ENCODE data around the gene RMND5B.

Gene RMND5B

DNA sequence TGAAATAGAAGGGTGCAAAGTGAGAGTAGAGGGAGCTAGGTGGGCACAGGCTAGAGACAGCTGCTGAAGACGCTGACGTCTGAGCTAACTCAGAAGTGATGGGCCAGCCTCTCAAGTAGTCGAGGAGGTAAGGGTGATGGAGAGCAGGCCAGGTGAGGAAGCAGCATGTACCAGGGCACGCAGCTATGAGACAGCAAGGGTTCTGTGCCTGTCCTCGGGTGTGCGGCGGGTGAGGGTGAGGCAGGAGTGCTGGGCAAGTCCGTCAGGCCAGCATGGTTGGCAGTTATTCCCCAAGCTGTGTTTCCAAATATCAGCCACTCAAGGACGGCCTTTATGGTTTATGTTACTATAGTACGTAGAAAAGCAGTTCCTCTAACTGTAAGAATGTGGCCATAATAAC lies 6.2 kb downstream of the RMND5B start:
- no peak for DNase-seq

DNA sequence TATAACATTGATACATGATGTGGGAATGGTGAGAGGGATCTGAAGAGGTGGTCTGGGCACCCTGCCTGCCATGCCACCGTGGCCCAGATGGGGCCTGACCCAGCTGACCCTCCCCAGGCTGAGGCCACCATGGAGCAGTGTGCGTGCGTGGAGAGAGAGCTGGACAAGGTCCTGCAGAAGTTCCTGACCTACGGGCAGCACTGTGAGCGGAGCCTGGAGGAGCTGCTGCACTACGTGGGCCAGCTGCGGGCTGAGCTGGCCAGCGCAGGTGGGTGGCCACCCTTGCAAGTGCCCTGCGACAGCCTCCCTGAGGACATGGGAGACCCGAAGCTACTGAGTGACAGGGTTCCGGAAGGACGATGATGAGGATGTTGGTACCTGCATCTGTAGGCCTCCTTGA lies 7.2 kb downstream of the RMND5B start:
- no peak for DNase-seq

DNA sequence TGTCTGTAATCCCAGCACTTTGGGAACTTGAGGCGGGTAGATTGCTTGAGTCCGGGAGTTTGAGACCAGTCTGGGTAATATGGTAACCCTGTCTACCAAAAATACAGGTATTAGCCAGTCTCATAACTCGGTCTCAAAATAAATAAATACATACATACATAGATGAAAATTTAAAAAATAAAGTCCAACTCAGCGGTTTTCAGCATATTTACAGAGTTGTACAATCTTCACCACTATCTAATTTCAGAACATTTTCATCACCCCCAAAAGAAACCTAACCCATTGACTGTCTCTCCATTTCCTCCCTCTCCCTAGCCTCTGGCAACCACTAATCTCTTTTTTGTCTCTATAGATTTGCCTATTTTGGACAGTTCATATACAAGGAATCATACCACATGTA lies 10.7 kb downstream of the RMND5B start:
- no peak for DNase-seq

DNA sequence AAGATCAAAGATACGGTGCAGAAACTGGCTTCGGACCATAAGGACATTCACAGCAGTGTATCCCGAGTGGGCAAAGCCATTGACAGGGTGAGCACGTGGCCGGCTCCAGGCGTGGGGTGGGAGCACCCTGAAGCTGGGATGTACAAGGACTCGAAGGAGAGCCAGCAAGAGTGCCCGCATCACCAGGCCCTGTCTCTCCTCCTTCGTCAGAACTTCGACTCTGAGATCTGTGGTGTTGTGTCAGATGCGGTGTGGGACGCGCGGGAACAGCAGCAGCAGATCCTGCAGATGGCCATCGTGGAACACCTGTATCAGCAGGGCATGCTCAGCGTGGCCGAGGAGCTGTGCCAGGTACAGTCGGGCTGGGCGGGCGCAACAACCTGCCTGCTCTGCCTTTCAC lies 11.8 kb downstream of the RMND5B start:
- DNase-seq: no peak

DNA sequence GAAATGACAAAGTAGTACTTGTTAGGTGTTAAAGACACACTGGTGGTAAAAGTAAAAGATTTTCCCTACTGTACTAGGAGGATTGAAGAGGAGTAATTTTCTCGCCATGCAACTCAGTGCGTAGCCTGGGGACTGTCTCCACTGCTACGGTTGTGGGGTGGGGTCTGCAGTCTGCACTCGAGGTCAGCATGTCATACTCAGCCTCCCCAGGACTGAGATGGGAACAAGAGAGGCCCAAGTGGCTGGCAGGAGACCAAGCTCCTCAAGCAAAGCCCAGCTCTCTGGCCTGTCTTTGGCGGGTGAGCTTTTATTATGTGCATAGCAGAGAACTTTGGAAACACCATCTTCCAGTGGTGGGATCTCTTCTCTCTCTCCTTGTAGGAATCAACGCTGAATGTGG lies 12.4 kb downstream of the RMND5B start:
- DNase-seq: no peak

DNA sequence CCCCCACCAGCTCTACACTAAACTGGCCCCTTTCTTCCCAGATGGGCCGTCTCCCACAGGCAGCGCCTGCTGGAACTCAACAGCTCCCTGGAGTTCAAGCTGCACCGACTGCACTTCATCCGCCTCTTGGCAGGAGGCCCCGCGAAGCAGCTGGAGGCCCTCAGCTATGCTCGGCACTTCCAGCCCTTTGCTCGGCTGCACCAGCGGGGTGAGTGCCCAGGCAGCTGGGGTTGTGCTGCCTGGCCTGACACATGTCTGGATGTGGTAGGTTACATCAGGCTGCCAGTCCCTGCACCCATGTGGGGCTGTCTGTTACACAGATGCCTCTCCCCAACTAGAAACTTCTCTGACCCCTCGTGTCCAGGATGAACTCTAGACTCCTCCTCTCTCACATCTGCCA lies 13.1 kb downstream of the RMND5B start:
- DNase-seq: no peak

DNA sequence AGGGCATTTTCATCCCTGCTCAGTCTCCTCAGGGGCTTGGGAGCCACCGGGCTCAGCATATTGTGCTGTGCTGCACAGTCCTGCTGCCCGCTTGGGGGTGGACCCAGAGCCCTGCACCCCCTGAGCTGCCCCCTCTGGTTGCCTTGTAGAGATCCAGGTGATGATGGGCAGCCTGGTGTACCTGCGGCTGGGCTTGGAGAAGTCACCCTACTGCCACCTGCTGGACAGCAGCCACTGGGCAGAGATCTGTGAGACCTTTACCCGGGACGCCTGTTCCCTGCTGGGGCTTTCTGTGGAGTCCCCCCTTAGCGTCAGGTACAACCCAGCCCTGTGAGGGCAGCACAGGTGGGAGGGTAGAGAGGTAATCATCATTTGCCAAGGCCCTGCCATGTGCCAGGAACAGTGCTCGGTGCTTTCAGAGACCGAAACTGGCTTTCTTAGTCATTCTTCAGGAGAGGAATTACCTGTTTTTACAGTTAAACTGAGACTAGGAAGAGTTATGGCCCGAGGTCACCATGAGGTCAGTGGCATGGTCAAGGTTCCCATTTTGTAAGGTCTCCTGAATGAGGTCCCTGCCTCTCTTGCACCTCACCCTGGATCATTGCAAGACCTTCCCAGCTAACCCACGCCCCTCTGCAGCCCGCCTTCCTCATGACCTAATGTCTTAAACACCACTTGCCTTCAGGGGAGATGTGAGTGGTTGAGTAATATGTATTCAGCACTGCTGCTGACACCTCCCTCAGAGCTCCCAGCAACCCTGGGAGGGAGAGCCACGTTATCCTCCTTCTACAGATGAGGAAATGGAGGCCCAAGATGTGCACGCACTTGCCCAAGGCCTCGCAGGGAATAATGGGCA lies 15.4 kb downstream of the RMND5B start:
- DNase-seq: peak; percentile 62

DNA sequence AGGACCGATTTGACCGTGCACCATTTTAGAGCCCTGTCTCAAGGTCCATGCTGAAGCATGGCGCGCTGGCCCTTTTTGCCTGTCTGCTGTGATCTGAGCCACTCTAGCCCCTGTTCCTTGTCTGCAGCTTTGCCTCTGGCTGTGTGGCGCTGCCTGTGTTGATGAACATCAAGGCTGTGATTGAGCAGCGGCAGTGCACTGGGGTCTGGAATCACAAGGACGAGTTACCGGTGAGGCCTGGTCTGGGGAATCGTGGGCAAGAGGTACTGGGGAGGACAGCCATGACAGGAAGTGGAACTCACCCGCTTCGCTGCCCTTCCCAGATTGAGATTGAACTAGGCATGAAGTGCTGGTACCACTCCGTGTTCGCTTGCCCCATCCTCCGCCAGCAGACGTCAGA lies 16.6 kb downstream of the RMND5B start:
- DNase-seq: no peak

DNA sequence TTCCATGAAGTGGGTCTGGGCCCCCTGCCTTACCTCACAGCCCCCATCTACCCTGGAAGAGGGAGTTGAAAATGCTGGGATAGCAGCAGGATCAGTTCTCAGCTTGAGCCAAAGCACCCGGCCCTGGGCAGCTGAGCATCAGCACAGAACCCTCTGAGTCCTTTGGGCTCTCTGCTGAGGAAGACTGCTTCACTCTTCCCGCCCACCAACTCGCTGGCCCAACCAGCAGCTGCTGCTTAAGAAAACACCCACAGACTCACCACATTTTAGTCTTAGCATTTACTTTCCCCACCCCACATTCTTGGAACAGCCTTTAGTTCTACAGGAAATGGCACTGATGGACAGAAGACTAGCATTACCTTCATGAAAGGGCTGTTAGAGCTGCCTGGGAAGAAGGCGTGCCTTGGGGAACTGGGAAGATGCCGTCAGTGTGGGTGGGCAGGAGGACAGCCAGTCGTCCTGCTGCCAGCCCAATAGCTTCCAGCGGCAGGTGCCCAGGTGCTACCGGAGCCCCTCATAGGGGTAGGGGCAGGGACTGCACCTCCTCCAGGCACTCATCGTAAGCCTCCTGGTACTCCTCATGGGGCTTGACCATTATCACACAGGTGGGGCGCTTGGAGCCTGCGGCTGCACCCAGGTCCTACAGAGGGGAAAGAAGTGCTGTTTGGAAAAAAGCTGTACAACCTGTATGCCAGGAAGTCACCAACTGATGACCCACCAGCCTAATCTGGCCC lies 18.6 kb downstream of the RMND5B start:
- no peak for DNase-seq

DNA sequence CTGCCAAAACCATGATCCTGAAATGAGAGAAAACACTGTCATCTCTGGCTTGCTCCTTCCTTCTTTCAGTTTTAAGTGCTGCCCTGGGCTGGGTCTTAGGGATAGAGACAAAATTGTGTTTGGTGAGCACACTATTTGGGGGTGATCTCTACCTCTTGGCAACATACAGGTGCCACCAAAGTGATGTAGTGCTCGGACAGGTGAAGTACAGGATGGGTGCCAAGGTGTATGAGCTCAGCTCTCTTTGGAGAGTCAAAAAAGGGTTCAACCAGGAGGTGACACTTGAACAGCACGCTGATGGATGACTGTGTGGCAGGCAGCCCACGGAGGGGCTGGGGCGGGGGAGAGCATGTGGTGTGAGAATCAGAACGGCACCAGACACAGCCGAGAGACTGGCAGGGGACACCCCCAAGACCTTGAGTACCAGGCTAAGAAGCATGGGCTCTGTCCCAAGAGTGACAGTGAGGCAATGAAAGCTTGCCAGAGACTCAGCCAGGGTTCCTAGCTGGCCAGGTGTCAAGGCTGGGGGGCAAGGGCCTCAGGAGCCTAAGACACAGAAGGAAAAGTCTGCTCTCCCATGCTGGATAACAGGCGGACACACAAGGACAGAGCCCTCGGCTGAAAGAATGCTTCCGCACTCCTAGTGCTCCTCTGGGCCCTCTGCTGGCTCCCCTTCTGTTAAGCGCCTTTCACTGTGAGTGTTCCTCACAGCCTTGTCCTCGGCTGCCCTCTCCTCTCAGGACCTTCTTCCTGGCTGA lies 20.3 kb downstream of the RMND5B start:
- DNase-seq: peak; percentile 33

DNA sequence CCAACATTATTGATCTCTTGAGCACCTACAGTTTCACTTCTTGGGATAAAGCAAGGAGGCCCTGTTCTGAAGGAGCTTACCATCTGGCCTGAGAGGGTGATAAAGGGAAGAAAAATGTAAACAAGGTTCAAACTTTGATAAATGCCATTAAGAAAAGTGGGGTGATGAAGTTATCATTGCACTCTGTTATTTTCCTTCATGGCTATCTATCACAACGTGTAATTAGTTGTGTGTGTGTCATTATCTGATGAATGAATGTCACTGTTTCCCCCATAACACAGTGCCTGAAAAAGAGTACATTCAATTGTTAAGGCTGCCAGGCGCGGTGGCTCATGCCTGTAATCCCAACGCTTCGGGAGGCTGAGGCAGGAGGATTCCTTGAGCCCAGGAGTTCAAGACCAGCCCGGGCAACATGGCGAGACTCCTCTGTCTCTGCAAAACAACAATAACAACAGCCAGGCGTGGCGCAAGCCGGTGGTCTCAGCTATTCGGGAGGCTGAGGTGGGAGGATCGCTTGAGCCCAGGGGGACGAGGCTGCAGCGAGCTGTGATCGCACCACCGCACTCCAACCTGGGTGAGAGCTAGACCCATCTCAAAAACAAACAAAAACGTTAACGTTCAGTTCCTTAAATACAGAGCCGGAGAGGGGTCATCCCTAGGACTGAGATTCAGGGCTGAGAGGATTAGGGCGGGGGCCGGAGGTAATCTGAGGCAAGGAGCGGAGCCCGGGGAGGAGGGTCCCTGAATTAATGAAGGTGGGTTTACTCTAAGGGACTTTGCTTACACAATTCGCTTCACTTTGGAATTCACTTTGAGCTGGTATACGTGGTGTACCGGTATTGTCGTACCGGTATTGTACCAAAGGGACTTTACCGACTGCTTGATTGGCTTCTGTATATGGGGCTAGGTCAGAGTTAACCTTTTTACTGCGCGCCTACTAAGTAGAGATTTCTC lies 22.0 kb downstream of the RMND5B start:
- no peak for DNase-seq

DNA sequence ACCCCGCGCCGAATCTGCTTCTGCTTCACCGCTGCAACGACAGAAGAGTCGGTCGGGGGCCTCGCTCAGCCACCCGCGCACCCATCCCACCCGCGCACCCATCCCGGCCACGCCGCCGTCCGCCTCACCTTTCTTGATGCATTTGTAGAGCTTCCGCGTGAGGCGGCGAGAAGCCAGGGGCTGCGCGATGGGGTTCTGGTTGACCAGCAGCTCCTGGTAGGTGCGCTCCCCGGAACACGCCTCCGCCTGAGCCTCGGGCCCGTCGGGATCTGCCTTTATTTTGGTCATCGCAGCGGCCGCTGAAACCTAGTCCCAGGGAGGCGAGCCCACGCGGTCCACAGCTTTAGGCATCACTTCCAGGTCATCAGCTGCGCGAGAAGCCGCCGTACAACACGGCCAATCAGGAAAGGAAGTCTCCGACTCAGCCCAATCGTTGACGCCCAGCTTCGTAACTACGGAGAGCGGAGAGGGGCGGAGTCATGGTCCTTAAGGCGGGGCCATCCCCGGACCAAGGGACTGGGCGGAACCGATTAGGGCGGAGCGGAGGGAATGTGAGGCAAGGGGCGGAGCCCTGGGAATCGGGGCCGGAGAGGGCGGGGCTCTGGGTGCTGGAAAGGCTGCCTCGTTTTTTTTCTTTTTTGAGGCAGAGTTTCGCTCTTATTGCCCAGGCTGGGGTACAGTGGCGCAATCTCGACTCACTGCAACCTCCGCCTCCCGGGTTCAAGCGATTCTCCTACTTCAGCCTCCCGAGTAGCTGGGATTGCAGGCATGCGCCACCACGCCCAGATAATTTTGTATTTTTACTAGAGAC lies 22.9 kb downstream of the RMND5B start, which contains the start of gene NHP2:
NHP2 (minus strand) TSS at position 356 of the 811 bp plus-strand sequence; CDS start at position 288, 68 bp downstream.
- peak; percentile 99 for DNase-seq

DNA sequence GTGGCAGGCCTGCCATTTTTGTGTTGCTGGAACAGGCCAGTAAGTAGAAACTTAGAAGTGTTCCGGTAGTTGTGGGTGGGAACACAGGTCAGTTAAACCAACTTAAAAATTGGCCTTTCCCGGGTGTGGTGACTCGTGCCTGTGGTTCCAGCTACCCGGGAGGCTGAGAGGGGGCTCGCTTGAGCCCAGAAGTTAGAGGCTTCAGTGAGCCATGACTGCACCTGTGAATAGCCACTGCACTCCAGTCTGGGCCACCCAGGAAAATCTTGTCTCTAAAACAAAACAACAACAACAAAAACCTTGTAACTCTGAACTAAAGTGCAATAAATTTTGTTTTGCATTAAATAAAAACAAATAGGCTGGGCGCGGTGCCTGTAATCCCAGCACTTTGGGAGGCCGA lies 24.3 kb downstream of the RMND5B start:
- DNase-seq: no peak

DNA sequence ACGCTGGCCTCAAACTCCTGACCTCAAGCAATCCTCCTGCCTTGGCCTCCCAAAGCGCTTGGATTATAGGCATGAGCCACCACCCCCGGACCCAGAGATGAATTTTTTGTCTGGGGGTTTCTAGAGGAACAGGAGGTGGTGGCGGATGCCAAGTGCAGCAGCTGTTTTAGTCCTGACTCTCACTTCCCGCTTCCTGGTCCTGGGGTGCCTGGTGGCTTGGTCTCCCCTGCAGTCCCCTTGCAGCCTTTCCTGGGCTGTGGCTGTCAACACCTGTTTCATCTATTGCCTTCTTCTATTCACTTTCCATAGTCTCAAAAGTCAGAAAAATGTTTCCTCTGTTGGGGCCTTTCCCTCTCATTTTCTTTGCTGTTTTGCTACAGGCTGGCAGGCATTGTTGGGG lies 29.4 kb downstream of the RMND5B start:
- DNase-seq: no peak

DNA sequence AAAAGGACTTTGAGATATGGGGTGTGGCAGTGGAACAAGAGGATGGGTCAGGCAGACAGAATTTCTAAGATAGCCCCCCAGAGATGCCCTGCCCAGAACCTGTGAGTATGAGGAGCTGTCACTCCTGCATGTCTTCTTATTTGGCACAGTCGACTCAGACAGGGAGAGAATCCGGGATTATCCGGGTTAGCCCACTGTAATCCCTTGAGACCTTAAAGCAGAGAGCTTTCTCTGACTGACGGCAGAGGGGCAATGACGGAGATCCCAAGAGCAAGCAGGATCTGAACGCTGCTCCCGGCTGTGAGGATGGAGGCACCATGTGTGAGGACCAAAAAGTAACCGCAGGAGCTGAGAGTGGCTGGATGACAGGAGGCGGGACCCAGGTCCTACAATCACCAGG lies 31.7 kb downstream of the RMND5B start:
- DNase-seq: no peak

DNA sequence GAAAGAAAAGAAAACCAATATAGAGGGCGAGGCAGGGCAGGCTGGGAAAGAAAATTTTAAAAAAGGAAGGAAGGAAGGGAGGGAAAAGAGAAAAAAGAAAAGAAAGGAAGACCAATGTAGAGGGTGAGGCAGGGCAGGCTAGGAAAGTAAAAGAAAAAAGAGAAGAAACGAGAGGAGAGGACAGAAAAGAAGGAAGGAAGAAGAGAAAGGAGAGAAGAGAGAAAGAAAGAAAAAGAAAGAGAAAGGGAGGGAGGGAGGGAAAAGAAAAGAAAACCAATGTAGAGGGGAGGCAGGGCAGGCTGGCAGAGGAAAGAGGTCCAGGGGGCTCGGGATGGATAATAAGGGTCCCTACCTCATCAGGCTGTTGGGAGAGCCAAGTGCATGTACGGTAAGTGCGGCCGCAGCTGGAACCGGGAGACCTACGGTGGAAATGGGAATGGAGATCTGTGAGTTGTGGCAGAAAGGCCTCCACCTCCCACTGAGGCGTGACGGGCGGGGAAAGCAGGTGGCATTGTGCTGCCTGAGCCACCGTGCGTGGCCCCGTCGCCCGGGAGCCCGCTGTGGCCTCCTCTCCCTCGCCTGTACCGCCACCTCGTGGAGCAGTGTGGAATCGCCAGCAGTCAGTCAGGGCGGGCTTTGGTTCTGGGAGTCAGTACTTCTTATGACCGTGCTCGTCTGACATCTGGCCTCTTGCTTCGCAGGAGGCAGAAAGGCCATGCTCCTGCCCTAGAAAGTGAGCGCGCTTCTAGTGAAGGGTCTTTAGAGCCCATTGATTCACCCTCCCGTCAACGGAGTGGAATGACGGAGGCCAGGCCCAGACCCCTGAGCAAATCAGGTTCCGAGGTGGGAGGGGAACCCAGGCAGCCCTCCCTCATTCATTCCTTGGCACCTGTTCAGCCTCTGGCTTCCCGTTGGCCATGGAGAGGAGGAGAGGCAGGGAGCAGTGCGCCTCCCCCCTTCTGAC lies 33.2 kb downstream of the RMND5B start:
- peak; percentile 86 for DNase-seq

DNA sequence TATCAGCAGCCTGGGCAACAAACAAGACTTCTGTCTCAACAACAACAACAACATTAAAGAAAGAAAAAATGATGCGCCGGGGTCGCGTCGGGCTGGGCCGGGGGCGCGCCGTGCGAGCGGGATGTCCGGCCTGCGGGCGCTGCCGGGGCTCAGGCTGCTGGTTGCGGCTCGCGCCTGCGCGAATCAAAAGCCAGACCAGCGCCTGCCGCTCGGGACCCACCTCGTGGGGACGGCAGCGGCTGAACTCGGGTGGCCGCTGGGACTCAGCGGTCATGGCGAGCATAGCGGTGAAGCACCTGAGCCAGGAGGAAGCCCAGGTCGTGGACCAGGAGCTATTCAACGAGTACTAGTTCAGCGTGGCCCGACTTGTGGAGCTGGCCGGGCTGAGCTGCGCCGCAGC lies 34.8 kb downstream of the RMND5B start:
- DNase-seq: no peak

DNA sequence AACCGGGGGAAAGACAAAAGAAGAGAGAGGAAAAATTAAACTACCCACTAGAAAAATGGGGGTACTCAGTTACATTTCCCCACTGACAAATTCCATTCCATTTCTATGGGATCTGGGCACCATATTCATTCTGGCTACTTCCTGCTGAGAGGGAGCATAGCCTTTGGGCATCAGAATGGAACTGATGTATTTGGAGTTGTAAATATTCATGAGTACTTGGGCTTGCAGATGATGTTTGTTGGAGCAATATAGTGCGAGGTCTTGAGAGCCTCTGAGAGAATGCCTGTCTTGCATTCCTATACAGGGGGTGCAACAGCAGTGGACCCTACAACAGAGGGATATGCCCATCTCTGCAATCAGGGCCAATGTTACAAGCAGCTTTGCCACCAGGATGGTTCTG lies 39.6 kb downstream of the RMND5B start:
- no peak for DNase-seq

DNA sequence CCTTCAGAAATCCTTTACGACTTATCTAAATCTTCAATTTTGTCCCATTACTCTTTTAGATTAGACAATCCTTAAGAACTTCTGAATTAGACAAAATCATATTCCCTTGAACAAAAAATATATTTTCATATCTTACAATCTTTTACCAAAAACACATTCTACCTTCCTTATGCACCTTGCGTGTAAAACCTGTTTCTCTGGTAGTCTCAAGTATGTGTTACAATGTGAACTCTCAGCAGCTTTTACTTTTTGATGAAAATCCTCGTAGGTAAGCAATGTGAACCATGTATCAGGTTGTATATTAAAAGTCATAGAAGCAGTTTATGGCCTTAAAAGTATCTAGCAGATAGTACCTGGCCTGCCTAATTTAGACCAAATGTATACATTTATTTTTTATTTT lies 43.6 kb downstream of the RMND5B start:
- DNase-seq: no peak

DNA sequence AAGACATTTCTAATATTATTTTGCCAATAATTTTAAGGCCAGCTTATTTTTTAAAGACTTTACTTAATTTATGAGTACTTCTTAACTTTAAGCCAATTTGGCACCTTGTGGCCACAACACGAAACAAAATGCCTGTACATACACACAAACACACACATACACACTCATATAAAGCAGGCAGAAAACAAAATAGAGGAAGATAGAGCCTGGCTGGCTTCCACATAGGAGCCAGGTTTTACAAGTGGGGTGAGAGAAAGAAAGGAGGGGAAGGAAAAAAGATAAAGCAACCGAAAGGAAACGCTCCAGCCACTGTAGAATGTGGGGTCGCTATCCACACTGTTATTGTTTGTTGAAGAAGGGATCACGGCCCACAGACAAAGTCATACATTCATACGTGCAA lies 46.0 kb downstream of the RMND5B start:
- no peak for DNase-seq

Data from hematopoietic multipotent progenitor cell treated with erythropoietin and hydrocortisone succinate and interleukin-3 and kit ligand, for 8 days (in vitro differentiated cells).